ENCODE measurements around the gene LMOD2. TPM values are rescaled to one million over a fixed set of nuclear protein-coding genes. Genes with fewer than 3 reads are reported as not detected.

Gene LMOD2
- total and polyA plus RNA-seq, 10 of the 15 experiments (the other 5 are each of a cell fraction or from before 2014, with no cell fraction given) = not detected

GRCh38 chr7:123615344-123615743, 40.3 kb upstream of the LMOD2 start:
- ChIA-PET POLR2A (no interaction called here), SMC1A (ENCODE audit: uncharacterized antibody, unreplicated experiment) (interaction anchor here (1.0 to 1.3 kb wide), 2 partner anchors 28 to 142 kb away, joined by 3 read pairs; no protein-coding TSS in a partner anchor), RAD21 (ENCODE audit: unreplicated experiment) (no interaction called here), CTCF (interaction anchor here (0.9 to 2.8 kb wide), 4 partner anchors 10 to 157 kb away, joined by 3 to 16 read pairs (median 4); no protein-coding TSS in a partner anchor)
- intact Hi-C loops (cut with micrococcal nuclease; ENCODE audit: unreplicated experiment) (no loop called here), in situ Hi-C loops (cut with MboI) (no loop called here)
- DNase-seq (ENCODE audit: low read depth, low spot score) (no peak), ATAC-seq (no peak), FAIRE-seq (no peak)
- H3K9ac ChIP-seq (ENCODE audit: control insufficient read depth, insufficient read depth, low read length) = no peak overlapping the region
- no peak overlapping the region for H3K4me3 ChIP-seq
- no peaks in the 10 kb centered on the region for H4K20me1 ChIP-seq (ENCODE audit: control insufficient read depth, insufficient read depth)
- no peak for TF ChIP-seq NFYB (IDR thresholded peaks at IDR 0.05; ENCODE audit: insufficient read depth, low read depth, low read length)
- TF ChIP-seq CREM (IDR thresholded peaks at IDR 0.05; ENCODE audit: low read depth) = no peak
- no peak for TF ChIP-seq SIX5 (IDR thresholded peaks at IDR 0.05; ENCODE audit: low read depth, low read length, severe bottlenecking)
- TF ChIP-seq POU2F2 (IDR thresholded peaks at IDR 0.05; ENCODE audit: borderline replicate concordance, low read depth, low read length) = no peak
- TF ChIP-seq SRF (IDR thresholded peaks at IDR 0.05; ENCODE audit: low read depth in 2 of 2, low read length in 2 of 2) = no peak
- no peak for TF ChIP-seq EZH2 (IDR thresholded peaks at IDR 0.05; ENCODE audit: borderline replicate concordance, control insufficient read depth, low read depth, low read length)
- TF ChIP-seq YY1 (IDR thresholded peaks at IDR 0.05; ENCODE audit: low read depth, low read length) = no peak
- no peak for TF ChIP-seq POLR2A (IDR thresholded peaks at IDR 0.05; ENCODE audit: low read depth, low read length)
- no peak for TF ChIP-seq ASH2L (IDR thresholded peaks at IDR 0.05; ENCODE audit: borderline replicate concordance, low read depth)
- no peak for TF ChIP-seq ZNF207 (IDR thresholded peaks at IDR 0.05; ENCODE audit: borderline replicate concordance)
- TF ChIP-seq PML (IDR thresholded peaks at IDR 0.05; ENCODE audit: low read length) = no peak
- TF ChIP-seq TCF7 (IDR thresholded peaks at IDR 0.05; ENCODE audit: borderline replicate concordance) = no peak
- no peak for TF ChIP-seq SMAD1 (IDR thresholded peaks at IDR 0.05; ENCODE audit: low read depth, partially characterized antibody)
- no peak for TF ChIP-seq STAT1 (conservative IDR thresholded peaks at IDR 0.05)
- TF ChIP-seq SMARCA5 (IDR thresholded peaks at IDR 0.05) = no peak
- no peak for TF ChIP-seq SPI1 (IDR thresholded peaks at IDR 0.05; ENCODE audit: borderline replicate concordance, insufficient read depth, low read depth, low read length)
- no peaks in the 10 kb centered on the region for H3K36me3 ChIP-seq (ENCODE audit: control insufficient read depth in 2 of 2, insufficient read depth in 2 of 2, low read length in 1 of 2)
- H3K79me2 ChIP-seq (ENCODE audit: control insufficient read depth, insufficient read depth, low read length) = no peaks in the 10 kb centered on the region
- no peaks in the 10 kb centered on the region; a peak in 1 of 4 replicates for H3K27me3 ChIP-seq (replicated peaks in 1 of 2; ENCODE audit: control insufficient read depth in 2 of 2, insufficient read depth in 2 of 2, low read length in 1 of 2)
- WGBS (ENCODE audit: insufficient coverage, insufficient replicate concordance, low lambda C conversion rate, missing lambda C conversion rate) = 52% methylated on average over 2 of the region's 2 CpGs
- no TSS peak for BruUV-seq (replicated peaks)
- H3K9me3 ChIP-seq (replicated peaks; ENCODE audit: control insufficient read depth, insufficient read depth, low read length) = no peaks in the 10 kb centered on the region
- H3K4me2 ChIP-seq (ENCODE audit: control insufficient read depth, insufficient read depth) = no peak overlapping the region
- H3K27ac ChIP-seq (ENCODE audit: control insufficient read depth, insufficient read depth) = no peak overlapping the region
- H3K4me1 ChIP-seq (ENCODE audit: control insufficient read depth, insufficient read depth, low read length) = no peaks in the 10 kb centered on the region
- no peak overlapping the region for H2AFZ ChIP-seq (ENCODE audit: control insufficient read depth, low read depth, low read length)

Measured in GM12878 (cell line).